Ureter (tissue), 1 donor: ENCODE data around the gene TYMP. TPM values are rescaled to one million over a fixed set of nuclear protein-coding genes. Genes with fewer than 3 reads are reported as not detected.

Experiments
- DNase-seq: peaks from one replicate; pipeline ENCODE4 v3.0.0-alpha.2; 2020; ENCODE audit warnings: low spot score
- total RNA-seq: library from RNA; stranded (reverse); gene quantifications from one replicate; pipeline ENCODE4 v1.2.4, GENCODE V29; 2023
- donor health status: DM: yes; HTN: yes; CAD: no.

TYMP gene
- total RNA-seq, 1 donor from 2014 or later = 37.9 TPM

- peak; percentile 44 for DNase-seq
These were observed 12.7 kb upstream of the TYMP start for GRCh38 chr22:50542416-50542927.

- peak; percentile 44 for DNase-seq
These were observed 11.8 kb upstream of the TYMP start for GRCh38 chr22:50541667-50542026.

- DNase-seq = peak; percentile 41
These were observed 10.6 kb upstream of the TYMP start for GRCh38 chr22:50540381-50540780.

- DNase-seq = peak; percentile 37
These were observed 8.0 kb upstream of the TYMP start for GRCh38 chr22:50537765-50538164.

- DNase-seq = no peak
These were observed 6.4 kb upstream of the TYMP start for GRCh38 chr22:50536226-50536625.

- peak; percentile 31 for DNase-seq
These were observed 5.3 kb upstream of the TYMP start for GRCh38 chr22:50535113-50535512.

- DNase-seq = peak; percentile 42
These were observed 4.3 kb upstream of the TYMP start for GRCh38 chr22:50533856-50534711.

- no peak for DNase-seq
These were observed 3.3 kb upstream of the TYMP start for GRCh38 chr22:50532824-50533796.

- peak; percentile 76 for DNase-seq
These were observed 2.3 kb upstream of the TYMP start for GRCh38 chr22:50531962-50532674.

GRCh38 chr22:50531546-50531961, 1.7 kb upstream of the TYMP start:
- DNase-seq = no peak

GRCh38 chr22:50530877-50531545, 1.2 kb upstream of the TYMP start:
- peak; percentile 92 for DNase-seq

GRCh38 chr22:50530580-50530876, 716 bp upstream of the TYMP start:
- DNase-seq = no peak

- no peak for DNase-seq
These were observed 356 bp downstream of the TYMP start for GRCh38 chr22:50529416-50529896.

- no peak for DNase-seq
These were observed 963 bp downstream of the TYMP start for GRCh38 chr22:50528682-50529415.

- no peak for DNase-seq
These were observed 1.7 kb downstream of the TYMP start for GRCh38 chr22:50527921-50528681.

GRCh38 chr22:50526834-50527801, 2.7 kb downstream of the TYMP start:
- DNase-seq = no peak

- peak; percentile 88 for DNase-seq
These were observed 3.5 kb downstream of the TYMP start for GRCh38 chr22:50526108-50526833.

- DNase-seq = no peak
These were observed 4.0 kb downstream of the TYMP start for GRCh38 chr22:50525858-50526107.
